ENCODE data around the gene KIF4B.
"Not testable (repeated sequence)": the region's sequence is repeated elsewhere in the genome, so short reads cannot be mapped to it uniquely, and the experiment has no call there.

DNA sequence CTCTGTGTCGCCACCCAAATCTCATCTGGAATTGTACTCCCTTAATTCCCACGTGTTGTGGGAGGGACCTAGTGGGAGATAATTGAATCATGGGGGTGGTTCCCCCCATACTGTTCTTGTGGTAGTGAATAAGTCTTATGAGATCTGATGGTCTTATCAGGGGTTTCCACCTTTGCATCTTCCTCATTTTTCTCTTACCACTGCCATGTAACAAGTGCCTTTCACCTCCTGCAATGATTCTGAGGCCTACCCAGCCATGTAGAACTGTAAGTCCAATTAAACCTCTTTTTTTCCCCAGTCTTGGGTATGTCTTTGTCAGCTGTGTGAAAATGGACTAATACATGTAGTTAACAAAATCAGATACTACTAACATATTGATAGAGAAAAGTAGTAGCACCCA is 35.3 kb upstream of the KIF4B start:
- TF ChIP-seq JUND (IDR thresholded peaks at IDR 0.05; ENCODE audit: low read length); YY1 (IDR thresholded peaks at IDR 0.05; ENCODE audit: low read depth, low read length); TAF7 (optimal IDR thresholded peaks at IDR 0.05; ENCODE audit: borderline replicate concordance, low read depth, low read length); GABPA (IDR thresholded peaks at IDR 0.05; ENCODE audit: borderline replicate concordance, insufficient read depth, low read length); POLR2A (IDR thresholded peaks at IDR 0.05; ENCODE audit: control extremely low read depth in 1 of 2, low read depth in 2 of 2, low read length in 2 of 2): not testable (repeated sequence)
- TF ChIP-seq, protein P1, sequence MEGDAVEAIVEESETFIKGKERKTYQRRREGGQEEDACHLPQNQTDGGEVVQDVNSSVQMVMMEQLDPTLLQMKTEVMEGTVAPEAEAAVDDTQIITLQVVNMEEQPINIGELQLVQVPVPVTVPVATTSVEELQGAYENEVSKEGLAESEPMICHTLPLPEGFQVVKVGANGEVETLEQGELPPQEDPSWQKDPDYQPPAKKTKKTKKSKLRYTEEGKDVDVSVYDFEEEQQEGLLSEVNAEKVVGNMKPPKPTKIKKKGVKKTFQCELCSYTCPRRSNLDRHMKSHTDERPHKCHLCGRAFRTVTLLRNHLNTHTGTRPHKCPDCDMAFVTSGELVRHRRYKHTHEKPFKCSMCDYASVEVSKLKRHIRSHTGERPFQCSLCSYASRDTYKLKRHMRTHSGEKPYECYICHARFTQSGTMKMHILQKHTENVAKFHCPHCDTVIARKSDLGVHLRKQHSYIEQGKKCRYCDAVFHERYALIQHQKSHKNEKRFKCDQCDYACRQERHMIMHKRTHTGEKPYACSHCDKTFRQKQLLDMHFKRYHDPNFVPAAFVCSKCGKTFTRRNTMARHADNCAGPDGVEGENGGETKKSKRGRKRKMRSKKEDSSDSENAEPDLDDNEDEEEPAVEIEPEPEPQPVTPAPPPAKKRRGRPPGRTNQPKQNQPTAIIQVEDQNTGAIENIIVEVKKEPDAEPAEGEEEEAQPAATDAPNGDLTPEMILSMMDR (IDR thresholded peaks at IDR 0.05; ENCODE audit: control extremely low read depth in 1 of 3, insufficient read depth in 1 of 3, low read depth in 1 of 3, low read length in 3 of 3) = not testable (repeated sequence)

All from H1 (cell line).